ENCODE data around the gene TRAF3IP1.

TRAF3IP1 gene

GRCh38 chr2:238423561-238424312 lies 103.4 kb downstream of the TRAF3IP1 start:
- no peaks in the 10 kb centered on the region for H3K36me3 ChIP-seq (ENCODE audit: control insufficient read depth in 5 of 5, insufficient read depth in 5 of 5, low read length in 5 of 5)
- H3K27me3 ChIP-seq (ENCODE audit: control insufficient read depth in 5 of 5, insufficient read depth in 4 of 5, low read length in 5 of 5): peaks cover 0 to 19% (median 3%) of the 10 kb centered on the region in 5 donors
- no peaks in the 10 kb centered on the region for H3K9me3 ChIP-seq (ENCODE audit: control insufficient read depth in 5 of 5, low read length in 5 of 5)
- H3K9ac ChIP-seq (ENCODE audit: low read length in 5 of 5): no peak overlapping the region
- no peak overlapping the region for H3K27ac ChIP-seq (ENCODE audit: low read depth, low read length)
- H3K4me1 ChIP-seq (ENCODE audit: control insufficient read depth in 5 of 5, insufficient read depth in 5 of 5, low read length in 5 of 5): peaks cover 4 to 53% (median 26%) of the 10 kb centered on the region in 5 donors
- no peak overlapping the region for H3K4me3 ChIP-seq (ENCODE audit: low read depth in 1 of 5, low read length in 5 of 5)

GRCh38 chr2:238424313-238424700 lies 104.0 kb downstream of the TRAF3IP1 start:
- H3K4me3 ChIP-seq (ENCODE audit: low read depth in 1 of 5, low read length in 5 of 5): no peak overlapping the region
- H3K9ac ChIP-seq (ENCODE audit: low read length in 5 of 5): no peak overlapping the region
- no peak overlapping the region for H3K27ac ChIP-seq (ENCODE audit: low read depth, low read length)
- peaks cover 4 to 53% (median 26%) of the 10 kb centered on the region in 5 donors for H3K4me1 ChIP-seq (ENCODE audit: control insufficient read depth in 5 of 5, insufficient read depth in 5 of 5, low read length in 5 of 5)
- H3K27me3 ChIP-seq (ENCODE audit: control insufficient read depth in 5 of 5, insufficient read depth in 4 of 5, low read length in 5 of 5): peaks cover 0 to 19% (median 3%) of the 10 kb centered on the region in 5 donors
- H3K36me3 ChIP-seq (ENCODE audit: control insufficient read depth in 5 of 5, insufficient read depth in 5 of 5, low read length in 5 of 5): no peaks in the 10 kb centered on the region
- no peaks in the 10 kb centered on the region for H3K9me3 ChIP-seq (ENCODE audit: control insufficient read depth in 5 of 5, low read length in 5 of 5)

- peak overlapping the region in 4 of 5 donors; percentile 76 to 90 (median 86) for H3K4me3 ChIP-seq (ENCODE audit: low read depth in 1 of 5, low read length in 5 of 5)
- H3K27me3 ChIP-seq (ENCODE audit: control insufficient read depth in 5 of 5, insufficient read depth in 4 of 5, low read length in 5 of 5): peaks cover 0 to 19% (median 3%) of the 10 kb centered on the region in 5 donors
- H3K9ac ChIP-seq (ENCODE audit: low read length in 5 of 5): peak overlapping the region in 1 of 5 donors; percentile 73
- peaks cover 0 to 5% (median 3%) of the 10 kb centered on the region in 5 donors for H3K9me3 ChIP-seq (ENCODE audit: control insufficient read depth in 5 of 5, low read length in 5 of 5)
- H3K27ac ChIP-seq (ENCODE audit: low read depth, low read length): no peak overlapping the region
- H3K36me3 ChIP-seq (ENCODE audit: control insufficient read depth in 5 of 5, insufficient read depth in 5 of 5, low read length in 5 of 5): peaks cover 0 to 5% (median 0%) of the 10 kb centered on the region in 5 donors
- peaks cover 4 to 45% (median 26%) of the 10 kb centered on the region in 5 donors for H3K4me1 ChIP-seq (ENCODE audit: control insufficient read depth in 5 of 5, insufficient read depth in 5 of 5, low read length in 5 of 5)
These were observed 105.2 kb downstream of the TRAF3IP1 start for GRCh38 chr2:238425505-238425978.

GRCh38 chr2:238425979-238426567 lies 105.8 kb downstream of the TRAF3IP1 start:
- H3K27me3 ChIP-seq (ENCODE audit: control insufficient read depth in 5 of 5, insufficient read depth in 4 of 5, low read length in 5 of 5): peaks cover 0 to 19% (median 3%) of the 10 kb centered on the region in 5 donors
- peaks cover 0 to 10% (median 6%) of the 10 kb centered on the region in 5 donors for H3K9me3 ChIP-seq (ENCODE audit: control insufficient read depth in 5 of 5, low read length in 5 of 5)
- H3K36me3 ChIP-seq (ENCODE audit: control insufficient read depth in 5 of 5, insufficient read depth in 5 of 5, low read length in 5 of 5): peaks cover 0 to 5% (median 0%) of the 10 kb centered on the region in 5 donors
- H3K4me3 ChIP-seq (ENCODE audit: low read depth in 1 of 5, low read length in 5 of 5): peak overlapping the region; percentile 76 to 91 (median 90)
- H3K9ac ChIP-seq (ENCODE audit: low read length in 5 of 5): peak overlapping the region; percentile 63 to 87 (median 75)
- peaks cover 4 to 40% (median 26%) of the 10 kb centered on the region in 5 donors for H3K4me1 ChIP-seq (ENCODE audit: control insufficient read depth in 5 of 5, insufficient read depth in 5 of 5, low read length in 5 of 5)
- peak overlapping the region; percentile 86 for H3K27ac ChIP-seq (ENCODE audit: low read depth, low read length)

- Histone ChIP-seq H3K27ac (ENCODE audit: low read depth, low read length) (peak within 1 kb of the TSS; percentile 86), H3K4me3 (ENCODE audit: low read depth in 1 of 5, low read length in 5 of 5) (peak within 1 kb of the TSS; percentile 76 to 91 (median 90)), H3K9ac (ENCODE audit: low read length in 5 of 5) (peak within 1 kb of the TSS; percentile 63 to 87 (median 75)), H3K4me1 (ENCODE audit: control insufficient read depth in 5 of 5, insufficient read depth in 5 of 5, low read length in 5 of 5) (peaks cover 6 to 33% (median 23%) of the 10 kb centered on the region in 5 donors), H3K27me3 (ENCODE audit: control insufficient read depth in 5 of 5, insufficient read depth in 4 of 5, low read length in 5 of 5) (peaks cover 0 to 19% (median 3%) of the 10 kb centered on the region in 5 donors), H3K9me3 (ENCODE audit: control insufficient read depth in 5 of 5, low read length in 5 of 5) (peaks cover 0 to 11% (median 6%) of the 10 kb centered on the region in 5 donors), H3K36me3 (ENCODE audit: control insufficient read depth in 5 of 5, insufficient read depth in 5 of 5, low read length in 5 of 5) (peaks cover 0 to 5% (median 0%) of the 10 kb centered on the region in 5 donors)
These were observed 106.5 kb downstream of the TRAF3IP1 start, which contains the start of gene ASB1 for GRCh38 chr2:238426568-238427434. Gene ASB1 (plus strand): TSS chr2:238426927. CDS start chr2:238427071, 144 bp downstream.

GRCh38 chr2:238427435-238428162 lies 107.3 kb downstream of the TRAF3IP1 start:
- H3K27ac ChIP-seq (ENCODE audit: low read depth, low read length): peak overlapping the region; percentile 86
- H3K4me1 ChIP-seq (ENCODE audit: control insufficient read depth in 5 of 5, insufficient read depth in 5 of 5, low read length in 5 of 5): peaks cover 6 to 33% (median 23%) of the 10 kb centered on the region in 5 donors
- peak overlapping the region; percentile 72 to 90 (median 83) for H3K4me3 ChIP-seq (ENCODE audit: low read depth in 1 of 5, low read length in 5 of 5)

GRCh38 chr2:238428866-238429265 lies 108.5 kb downstream of the TRAF3IP1 start:
- Histone ChIP-seq H3K9me3 (ENCODE audit: control insufficient read depth in 5 of 5, low read length in 5 of 5) (peaks cover 0 to 11% (median 6%) of the 10 kb centered on the region in 5 donors), H3K9ac (ENCODE audit: low read length in 5 of 5) (no peak overlapping the region), H3K27me3 (ENCODE audit: control insufficient read depth in 5 of 5, insufficient read depth in 4 of 5, low read length in 5 of 5) (peaks cover 0 to 16% (median 0%) of the 10 kb centered on the region in 5 donors), H3K36me3 (ENCODE audit: control insufficient read depth in 5 of 5, insufficient read depth in 5 of 5, low read length in 5 of 5) (peaks cover 5 to 8% (median 6%) of the 10 kb centered on the region in 5 donors), H3K27ac (ENCODE audit: low read depth, low read length) (no peak overlapping the region), H3K4me3 (ENCODE audit: low read depth in 1 of 5, low read length in 5 of 5) (no peak overlapping the region), H3K4me1 (ENCODE audit: control insufficient read depth in 5 of 5, insufficient read depth in 5 of 5, low read length in 5 of 5) (peaks cover 6 to 31% (median 23%) of the 10 kb centered on the region in 5 donors)

More at GRCh38 chr2:238427435-238428162, 107.3 kb downstream of the TRAF3IP1 start:
- H3K36me3 ChIP-seq (ENCODE audit: control insufficient read depth in 5 of 5, insufficient read depth in 5 of 5, low read length in 5 of 5): peaks cover 0 to 5% (median 0%) of the 10 kb centered on the region in 5 donors
- peaks cover 0 to 19% (median 3%) of the 10 kb centered on the region in 5 donors for H3K27me3 ChIP-seq (ENCODE audit: control insufficient read depth in 5 of 5, insufficient read depth in 4 of 5, low read length in 5 of 5)
- H3K9ac ChIP-seq (ENCODE audit: low read length in 5 of 5): peak overlapping the region; percentile 48 to 87 (median 73)
- peaks cover 0 to 11% (median 6%) of the 10 kb centered on the region in 5 donors for H3K9me3 ChIP-seq (ENCODE audit: control insufficient read depth in 5 of 5, low read length in 5 of 5)

- peaks cover 0 to under 1% (median 0%) of the 10 kb centered on the region in 5 donors for H3K27me3 ChIP-seq (ENCODE audit: control insufficient read depth in 5 of 5, insufficient read depth in 4 of 5, low read length in 5 of 5)
- H3K36me3 ChIP-seq (ENCODE audit: control insufficient read depth in 5 of 5, insufficient read depth in 5 of 5, low read length in 5 of 5): peaks cover 8 to 27% (median 24%) of the 10 kb centered on the region in 5 donors
- H3K4me3 ChIP-seq (ENCODE audit: low read depth in 1 of 5, low read length in 5 of 5): no peak overlapping the region
- H3K9me3 ChIP-seq (ENCODE audit: control insufficient read depth in 5 of 5, low read length in 5 of 5): peaks cover 0 to 11% (median 6%) of the 10 kb centered on the region in 5 donors
- H3K9ac ChIP-seq (ENCODE audit: low read length in 5 of 5): no peak overlapping the region
- H3K4me1 ChIP-seq (ENCODE audit: control insufficient read depth in 5 of 5, insufficient read depth in 5 of 5, low read length in 5 of 5): peaks cover 6 to 26% (median 20%) of the 10 kb centered on the region in 5 donors
- H3K27ac ChIP-seq (ENCODE audit: low read depth, low read length): no peak overlapping the region
These were observed 110.5 kb downstream of the TRAF3IP1 start for GRCh38 chr2:238430781-238431180.

Measured in subcutaneous abdominal adipose tissue (tissue), 5 donors.